ENCODE results near the gene LAPTM5. TPM values are rescaled to one million over a fixed set of nuclear protein-coding genes. Genes with fewer than 3 reads are reported as not detected.

LAPTM5 gene
- total RNA-seq, 4 donors from 2014 or later: 21.1 to 67.8 (median 43.1) TPM

DNA sequence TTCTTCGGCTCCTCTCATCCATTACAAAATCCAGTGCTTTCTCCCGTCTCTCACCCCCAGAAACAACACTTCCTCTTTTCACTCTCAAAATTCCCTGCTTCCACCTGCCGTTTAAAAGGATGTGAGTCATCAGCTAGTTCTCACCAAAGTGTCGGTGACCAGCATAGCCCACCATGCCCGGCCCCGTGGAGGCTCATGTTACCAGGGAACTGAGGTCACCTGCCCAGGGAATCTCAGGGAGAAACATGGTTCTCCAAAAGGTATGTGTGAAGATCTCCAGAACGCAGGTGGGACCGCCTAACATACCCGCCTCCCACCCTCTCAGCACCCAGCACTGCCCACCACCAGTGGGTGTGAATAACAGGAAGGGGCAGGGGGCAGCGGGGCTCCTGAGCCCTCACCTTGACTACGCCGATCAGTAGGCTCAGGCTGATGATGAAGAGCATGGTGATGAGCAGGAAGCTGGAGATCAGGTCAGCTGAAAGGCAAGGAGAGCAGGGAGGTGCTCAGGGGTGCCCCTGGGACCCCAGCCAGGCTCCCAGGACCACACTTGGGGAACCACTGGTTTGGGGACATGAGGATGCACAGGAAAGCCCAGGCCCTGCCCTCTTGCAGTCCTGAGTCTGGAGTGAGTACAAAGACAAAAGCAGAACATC, 16.2 kb downstream of the LAPTM5 start:
- peaks cover 0 to 6% (median 2%) of the 10 kb centered on the region in 3 donors for H3K36me3 ChIP-seq
- no peak overlapping the region for H3K4me3 ChIP-seq
- TF ChIP-seq, protein P1, sequence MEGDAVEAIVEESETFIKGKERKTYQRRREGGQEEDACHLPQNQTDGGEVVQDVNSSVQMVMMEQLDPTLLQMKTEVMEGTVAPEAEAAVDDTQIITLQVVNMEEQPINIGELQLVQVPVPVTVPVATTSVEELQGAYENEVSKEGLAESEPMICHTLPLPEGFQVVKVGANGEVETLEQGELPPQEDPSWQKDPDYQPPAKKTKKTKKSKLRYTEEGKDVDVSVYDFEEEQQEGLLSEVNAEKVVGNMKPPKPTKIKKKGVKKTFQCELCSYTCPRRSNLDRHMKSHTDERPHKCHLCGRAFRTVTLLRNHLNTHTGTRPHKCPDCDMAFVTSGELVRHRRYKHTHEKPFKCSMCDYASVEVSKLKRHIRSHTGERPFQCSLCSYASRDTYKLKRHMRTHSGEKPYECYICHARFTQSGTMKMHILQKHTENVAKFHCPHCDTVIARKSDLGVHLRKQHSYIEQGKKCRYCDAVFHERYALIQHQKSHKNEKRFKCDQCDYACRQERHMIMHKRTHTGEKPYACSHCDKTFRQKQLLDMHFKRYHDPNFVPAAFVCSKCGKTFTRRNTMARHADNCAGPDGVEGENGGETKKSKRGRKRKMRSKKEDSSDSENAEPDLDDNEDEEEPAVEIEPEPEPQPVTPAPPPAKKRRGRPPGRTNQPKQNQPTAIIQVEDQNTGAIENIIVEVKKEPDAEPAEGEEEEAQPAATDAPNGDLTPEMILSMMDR (IDR thresholded peaks at IDR 0.05): no peak
- TF ChIP-seq EP300 (IDR thresholded peaks at IDR 0.05): no peak
- no peak for TF ChIP-seq POLR2A (IDR thresholded peaks at IDR 0.05)
- peaks cover 0 to 39% (median 5%) of the 10 kb centered on the region in 4 donors for H3K4me1 ChIP-seq
- H3K27ac ChIP-seq: no peak overlapping the region
- no peak for DNase-seq (ENCODE audit: low spot score in 2 of 2)
- H3K9me3 ChIP-seq: no peaks in the 10 kb centered on the region
- H3K27me3 ChIP-seq: no peaks in the 10 kb centered on the region
- WGBS, 2 donors: 56 to 71% methylated on average over 12 of the region's 12 CpGs

DNA sequence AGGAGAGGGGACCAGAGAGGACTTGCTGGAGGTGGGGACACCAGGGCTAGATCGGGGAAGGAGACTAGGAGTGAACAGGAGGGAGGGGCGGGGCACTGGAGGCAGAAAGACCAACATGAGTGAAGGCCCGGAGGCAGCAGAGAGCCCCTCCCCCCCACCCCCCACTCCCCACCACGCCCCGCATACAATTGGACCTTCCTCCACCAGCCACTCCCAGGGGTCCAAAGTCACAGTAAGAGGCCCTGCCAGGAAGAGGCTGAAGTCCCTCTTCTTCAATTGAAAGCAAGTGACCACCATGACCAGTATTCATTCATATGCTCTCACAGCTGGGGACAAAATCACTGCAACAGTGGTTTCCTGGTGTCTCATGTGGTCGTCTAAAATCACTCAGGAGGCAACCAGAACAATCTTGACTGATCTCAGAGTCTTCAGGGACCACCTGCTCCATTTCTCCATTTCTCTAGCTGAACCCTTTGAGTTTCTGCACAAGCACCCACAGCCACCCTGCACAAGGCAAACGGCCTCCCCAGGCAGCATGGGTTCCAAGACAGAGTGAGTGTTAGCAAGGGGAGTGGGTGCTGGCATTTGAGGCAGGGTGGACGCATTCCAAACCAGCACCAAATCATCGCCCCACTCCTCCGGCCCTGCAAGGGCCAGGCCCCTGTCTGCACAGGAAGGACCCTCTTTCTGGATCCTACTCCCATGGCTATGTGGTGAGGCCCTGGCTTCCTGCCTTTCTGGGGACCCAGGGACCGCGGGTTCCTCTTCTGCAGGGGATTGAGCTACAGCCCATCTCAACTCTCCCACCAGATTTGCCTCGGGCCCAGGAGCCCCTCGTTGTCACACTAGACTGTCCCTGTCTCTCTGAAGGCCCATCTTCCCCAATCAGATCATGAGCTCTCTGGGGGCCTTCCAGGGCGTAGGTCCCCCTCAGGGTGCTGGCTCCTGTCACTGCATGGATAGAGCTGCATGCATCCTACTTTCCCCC, 17.0 kb downstream of the LAPTM5 start:
- TF ChIP-seq EP300 (IDR thresholded peaks at IDR 0.05): no peak
- TF ChIP-seq POLR2A (IDR thresholded peaks at IDR 0.05): no peak
- TF ChIP-seq, protein P1 (IDR thresholded peaks at IDR 0.05): no peak
- no peak overlapping the region for H3K4me3 ChIP-seq
- H3K27me3 ChIP-seq: no peaks in the 10 kb centered on the region
- no peak for DNase-seq (ENCODE audit: low spot score in 2 of 2)
- peaks cover 0 to 31% (median 2%) of the 10 kb centered on the region in 4 donors for H3K4me1 ChIP-seq
- no peak overlapping the region for H3K27ac ChIP-seq
- WGBS, 2 donors: 71 to 76% methylated on average over 15 of the region's 15 CpGs
- no peaks in the 10 kb centered on the region for H3K9me3 ChIP-seq
- H3K36me3 ChIP-seq: peaks cover 0 to 6% (median 3%) of the 10 kb centered on the region in 3 donors

DNA sequence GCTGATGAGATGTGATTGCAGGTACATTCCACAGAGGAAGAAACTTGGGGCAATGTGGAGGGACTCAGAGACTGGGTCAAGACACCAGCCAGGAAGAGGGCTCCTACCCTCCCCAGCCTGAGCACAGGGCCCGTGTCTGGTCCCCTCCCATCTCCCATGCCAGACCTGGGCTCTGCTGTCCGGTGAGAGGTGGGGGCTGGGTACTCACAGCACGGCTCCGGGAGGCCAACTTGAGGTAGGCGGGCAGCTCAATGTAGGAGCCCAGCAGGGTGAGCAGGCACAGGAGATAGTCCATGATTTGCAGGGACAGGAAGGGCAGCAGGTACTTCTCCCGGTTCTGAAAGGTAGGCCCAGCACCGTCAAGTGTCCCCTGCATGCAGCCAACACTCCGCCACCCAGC, 18.0 kb downstream of the LAPTM5 start:
- Histone ChIP-seq H3K27me3 (no peaks in the 10 kb centered on the region), H3K9me3 (no peaks in the 10 kb centered on the region), H3K4me1 (peaks cover 0 to 24% (median 2%) of the 10 kb centered on the region in 4 donors), H3K4me3 (no peak overlapping the region), H3K27ac (no peak overlapping the region), H3K36me3 (peaks cover 0 to 6% (median 3%) of the 10 kb centered on the region in 3 donors)
- no peak for DNase-seq (ENCODE audit: low spot score in 2 of 2)
- WGBS, 2 donors: 91% methylated on average over 8 of the region's 8 CpGs
- TF ChIP-seq POLR2A (IDR thresholded peaks at IDR 0.05): no peak
- TF ChIP-seq, protein P1 (IDR thresholded peaks at IDR 0.05): no peak
- no peak for TF ChIP-seq EP300 (IDR thresholded peaks at IDR 0.05)

DNA sequence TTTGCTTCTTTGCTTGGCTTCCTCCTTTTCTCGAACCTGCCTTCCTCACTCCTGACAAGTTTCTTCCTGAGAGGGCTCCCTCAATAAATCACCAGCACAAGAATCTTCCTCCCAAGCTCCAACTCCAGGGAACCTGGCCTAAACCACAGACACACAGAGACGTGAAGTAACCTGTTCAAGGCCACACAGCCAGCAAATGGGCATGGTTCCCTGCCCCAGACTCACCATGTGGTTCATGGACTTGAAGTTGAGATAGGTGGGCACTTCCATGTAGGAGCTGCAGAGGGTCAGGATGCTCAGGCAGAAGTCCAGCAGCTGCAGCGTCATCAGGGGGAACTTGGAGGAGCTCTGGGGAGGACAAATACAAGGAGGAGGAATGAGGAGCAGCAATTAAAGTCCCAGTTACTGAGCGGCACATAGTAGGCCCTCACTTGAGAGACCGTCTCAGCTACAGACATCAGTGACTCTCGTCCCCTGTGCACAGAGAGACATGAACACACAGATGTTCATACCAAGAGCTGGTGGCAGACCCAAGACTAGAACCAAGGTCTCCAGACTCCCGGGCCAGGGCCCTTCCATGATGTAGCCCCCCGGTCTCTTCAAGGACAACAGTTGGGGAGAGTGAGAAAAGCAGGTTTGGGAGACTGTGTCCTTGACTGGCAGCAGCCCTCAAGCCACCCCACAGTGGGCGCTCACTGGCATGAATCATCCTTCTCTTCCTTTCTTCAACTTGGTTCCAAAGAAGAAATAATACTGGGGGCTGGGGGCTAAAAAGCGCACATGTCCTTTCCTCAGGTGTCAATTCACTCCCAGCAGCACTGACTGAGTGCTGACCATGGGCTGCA, 18.6 kb downstream of the LAPTM5 start:
- no peak for DNase-seq (ENCODE audit: low spot score in 2 of 2)
- Histone ChIP-seq H3K4me1 (peaks cover 0 to 17% (median 0%) of the 10 kb centered on the region in 4 donors), H3K27ac (no peak overlapping the region), H3K4me3 (no peak overlapping the region), H3K9me3 (no peaks in the 10 kb centered on the region), H3K27me3 (no peaks in the 10 kb centered on the region), H3K36me3 (peaks cover 0 to 6% (median 3%) of the 10 kb centered on the region in 3 donors)
- 89 to 92% methylated on average over 10 of the region's 10 CpGs for WGBS, 2 donors
- TF ChIP-seq POLR2A (IDR thresholded peaks at IDR 0.05) (no peak), EP300 (IDR thresholded peaks at IDR 0.05) (no peak)
- TF ChIP-seq, protein P1 (IDR thresholded peaks at IDR 0.05): no peak
